ENCODE results near the gene CRTC1. TPM values are rescaled to one million over a fixed set of nuclear protein-coding genes. Genes with fewer than 3 reads are reported as not detected.

CRTC1 gene
- total and polyA plus RNA-seq, 4 donors, result 1.5 to 3.5 (median 1.9) TPM

DNA sequence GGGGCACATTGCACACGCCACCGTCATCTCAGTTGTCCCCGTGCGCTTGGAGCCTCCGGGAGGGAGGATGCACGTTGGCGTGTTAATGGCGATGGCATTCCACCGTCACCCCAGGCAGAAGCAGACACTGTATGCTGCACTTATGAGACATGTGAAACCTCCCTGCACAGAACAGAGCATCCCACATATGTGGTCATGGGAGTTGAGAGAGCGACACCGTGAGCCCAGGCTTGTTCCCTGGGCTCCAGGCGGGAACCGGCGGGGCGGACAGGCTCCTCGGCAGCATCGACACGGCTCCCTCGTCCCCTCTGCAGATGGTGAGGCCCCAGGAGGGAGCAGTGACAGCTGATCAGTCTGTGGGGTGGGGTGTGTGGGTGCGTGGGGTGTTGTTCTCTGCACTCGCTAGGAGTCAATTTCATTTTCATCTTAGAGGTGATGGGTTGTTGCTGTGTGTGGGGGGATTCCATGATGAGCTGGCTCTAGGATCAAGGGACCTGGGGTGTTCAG is 40.4 kb downstream of the CRTC1 start:
- no peak for DNase-seq (ENCODE audit: low spot score)
- Histone ChIP-seq H3K36me3 (ENCODE audit: control insufficient read depth in 4 of 4, insufficient read depth in 3 of 4, low read depth in 1 of 4, low read length in 3 of 4) (peaks cover 0 to 2% (median 0%) of the 10 kb centered on the region in 4 donors), H3K9me3 (ENCODE audit: control insufficient read depth in 4 of 4, low read length in 3 of 4) (no peaks in the 10 kb centered on the region), H3K9ac (ENCODE audit: low read depth in 1 of 2, low read length in 2 of 2) (no peak overlapping the region), H3K4me3 (ENCODE audit: low read depth in 1 of 3, low read length in 3 of 3) (no peak overlapping the region), H3K4me1 (ENCODE audit: control insufficient read depth in 4 of 4, insufficient read depth in 4 of 4, low read length in 3 of 4) (no peaks in the 10 kb centered on the region), H3K27me3 (ENCODE audit: control insufficient read depth in 4 of 4, insufficient read depth in 4 of 4, low read length in 3 of 4) (no peaks in the 10 kb centered on the region), H3K27ac (ENCODE audit: low read depth in 1 of 2, low read length in 2 of 2) (no peak overlapping the region)
- 95% methylated on average over 21 of the region's 21 CpGs for WGBS
- TF ChIP-seq EGR1 (IDR thresholded peaks at IDR 0.05; ENCODE audit: low read depth in 2 of 2), result no peak
- TF ChIP-seq HNF4A (conservative IDR thresholded peaks at IDR 0.05), result no peak
- TF ChIP-seq RXRA (IDR thresholded peaks at IDR 0.05), result no peak
- no peak for TF ChIP-seq FOXA1 (IDR thresholded peaks at IDR 0.05)
- TF ChIP-seq SP1 (IDR thresholded peaks at IDR 0.05), result no peak
- no peak for TF ChIP-seq JUND (IDR thresholded peaks at IDR 0.05)
- TF ChIP-seq, protein P1, sequence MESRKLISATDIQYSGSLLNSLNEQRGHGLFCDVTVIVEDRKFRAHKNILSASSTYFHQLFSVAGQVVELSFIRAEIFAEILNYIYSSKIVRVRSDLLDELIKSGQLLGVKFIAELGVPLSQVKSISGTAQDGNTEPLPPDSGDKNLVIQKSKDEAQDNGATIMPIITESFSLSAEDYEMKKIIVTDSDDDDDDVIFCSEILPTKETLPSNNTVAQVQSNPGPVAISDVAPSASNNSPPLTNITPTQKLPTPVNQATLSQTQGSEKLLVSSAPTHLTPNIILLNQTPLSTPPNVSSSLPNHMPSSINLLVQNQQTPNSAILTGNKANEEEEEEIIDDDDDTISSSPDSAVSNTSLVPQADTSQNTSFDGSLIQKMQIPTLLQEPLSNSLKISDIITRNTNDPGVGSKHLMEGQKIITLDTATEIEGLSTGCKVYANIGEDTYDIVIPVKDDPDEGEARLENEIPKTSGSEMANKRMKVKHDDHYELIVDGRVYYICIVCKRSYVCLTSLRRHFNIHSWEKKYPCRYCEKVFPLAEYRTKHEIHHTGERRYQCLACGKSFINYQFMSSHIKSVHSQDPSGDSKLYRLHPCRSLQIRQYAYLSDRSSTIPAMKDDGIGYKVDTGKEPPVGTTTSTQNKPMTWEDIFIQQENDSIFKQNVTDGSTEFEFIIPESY (IDR thresholded peaks at IDR 0.05), result no peak
- TF ChIP-seq TAF1 (conservative IDR thresholded peaks at IDR 0.05), result no peak
- TF ChIP-seq NR2F2 (IDR thresholded peaks at IDR 0.05), result no peak
- TF ChIP-seq FOXA2 (IDR thresholded peaks at IDR 0.05), result no peak
- no peak for TF ChIP-seq YY1 (IDR thresholded peaks at IDR 0.05)
- TF ChIP-seq RAD21 (IDR thresholded peaks at IDR 0.05), result no peak
- TF ChIP-seq, protein P2, sequence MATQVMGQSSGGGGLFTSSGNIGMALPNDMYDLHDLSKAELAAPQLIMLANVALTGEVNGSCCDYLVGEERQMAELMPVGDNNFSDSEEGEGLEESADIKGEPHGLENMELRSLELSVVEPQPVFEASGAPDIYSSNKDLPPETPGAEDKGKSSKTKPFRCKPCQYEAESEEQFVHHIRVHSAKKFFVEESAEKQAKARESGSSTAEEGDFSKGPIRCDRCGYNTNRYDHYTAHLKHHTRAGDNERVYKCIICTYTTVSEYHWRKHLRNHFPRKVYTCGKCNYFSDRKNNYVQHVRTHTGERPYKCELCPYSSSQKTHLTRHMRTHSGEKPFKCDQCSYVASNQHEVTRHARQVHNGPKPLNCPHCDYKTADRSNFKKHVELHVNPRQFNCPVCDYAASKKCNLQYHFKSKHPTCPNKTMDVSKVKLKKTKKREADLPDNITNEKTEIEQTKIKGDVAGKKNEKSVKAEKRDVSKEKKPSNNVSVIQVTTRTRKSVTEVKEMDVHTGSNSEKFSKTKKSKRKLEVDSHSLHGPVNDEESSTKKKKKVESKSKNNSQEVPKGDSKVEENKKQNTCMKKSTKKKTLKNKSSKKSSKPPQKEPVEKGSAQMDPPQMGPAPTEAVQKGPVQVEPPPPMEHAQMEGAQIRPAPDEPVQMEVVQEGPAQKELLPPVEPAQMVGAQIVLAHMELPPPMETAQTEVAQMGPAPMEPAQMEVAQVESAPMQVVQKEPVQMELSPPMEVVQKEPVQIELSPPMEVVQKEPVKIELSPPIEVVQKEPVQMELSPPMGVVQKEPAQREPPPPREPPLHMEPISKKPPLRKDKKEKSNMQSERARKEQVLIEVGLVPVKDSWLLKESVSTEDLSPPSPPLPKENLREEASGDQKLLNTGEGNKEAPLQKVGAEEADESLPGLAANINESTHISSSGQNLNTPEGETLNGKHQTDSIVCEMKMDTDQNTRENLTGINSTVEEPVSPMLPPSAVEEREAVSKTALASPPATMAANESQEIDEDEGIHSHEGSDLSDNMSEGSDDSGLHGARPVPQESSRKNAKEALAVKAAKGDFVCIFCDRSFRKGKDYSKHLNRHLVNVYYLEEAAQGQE (IDR thresholded peaks at IDR 0.05), result no peak
- TF ChIP-seq MAX (IDR thresholded peaks at IDR 0.05), result no peak
- TF ChIP-seq, protein P3, sequence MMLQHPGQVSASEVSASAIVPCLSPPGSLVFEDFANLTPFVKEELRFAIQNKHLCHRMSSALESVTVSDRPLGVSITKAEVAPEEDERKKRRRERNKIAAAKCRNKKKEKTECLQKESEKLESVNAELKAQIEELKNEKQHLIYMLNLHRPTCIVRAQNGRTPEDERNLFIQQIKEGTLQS (IDR thresholded peaks at IDR 0.05), result no peak
- TF ChIP-seq CTCF (IDR thresholded peaks at IDR 0.05; ENCODE audit: low read depth, low read length, missing input control), result no peak
- TF ChIP-seq HNF4G (IDR thresholded peaks at IDR 0.05), result no peak
- TF ChIP-seq GABPA (IDR thresholded peaks at IDR 0.05 in 1 of 2, conservative IDR thresholded peaks at IDR 0.05 in 1 of 2), result no peak

All from liver (tissue), 9 donors.